ENCODE measurements around the gene ALPI.

ALPI gene

DNA sequence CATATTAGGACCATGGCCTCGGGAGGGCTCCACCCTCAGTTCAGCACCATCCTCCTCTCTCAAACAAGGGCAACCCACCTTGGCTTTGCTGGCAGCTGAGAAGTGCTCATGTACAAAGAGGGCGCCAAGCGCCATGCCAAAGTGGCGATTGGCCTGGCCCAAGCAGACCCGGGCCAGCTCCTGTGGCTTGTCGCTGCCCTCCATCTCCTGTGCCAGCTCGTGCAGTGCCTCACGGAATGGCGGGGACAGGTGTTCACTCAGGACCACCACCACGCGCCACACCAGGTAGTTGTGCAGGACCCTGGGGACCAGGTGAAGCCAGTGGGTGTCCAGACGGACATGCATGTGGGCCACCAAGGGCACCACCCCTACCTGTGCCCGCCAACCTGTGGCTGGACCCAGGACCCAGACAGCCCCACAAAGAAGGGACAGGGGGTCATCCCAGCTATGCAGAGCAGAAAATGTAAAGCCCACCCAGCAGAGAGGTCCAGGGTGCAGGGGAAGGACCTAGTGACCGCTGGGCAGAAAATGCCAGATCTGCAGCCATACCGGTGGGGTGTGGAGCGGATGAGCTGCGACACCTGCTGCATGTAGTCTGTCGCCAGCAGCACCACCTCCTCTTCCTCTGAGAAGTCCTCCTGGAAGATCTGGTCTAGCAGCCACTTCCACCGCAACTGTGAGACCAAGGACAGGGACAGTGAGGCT lies 28.1 kb downstream of the ALPI start:
- DNase-seq (ENCODE audit: low read depth in 2 of 2, low spot score in 1 of 2): no peak

DNA sequence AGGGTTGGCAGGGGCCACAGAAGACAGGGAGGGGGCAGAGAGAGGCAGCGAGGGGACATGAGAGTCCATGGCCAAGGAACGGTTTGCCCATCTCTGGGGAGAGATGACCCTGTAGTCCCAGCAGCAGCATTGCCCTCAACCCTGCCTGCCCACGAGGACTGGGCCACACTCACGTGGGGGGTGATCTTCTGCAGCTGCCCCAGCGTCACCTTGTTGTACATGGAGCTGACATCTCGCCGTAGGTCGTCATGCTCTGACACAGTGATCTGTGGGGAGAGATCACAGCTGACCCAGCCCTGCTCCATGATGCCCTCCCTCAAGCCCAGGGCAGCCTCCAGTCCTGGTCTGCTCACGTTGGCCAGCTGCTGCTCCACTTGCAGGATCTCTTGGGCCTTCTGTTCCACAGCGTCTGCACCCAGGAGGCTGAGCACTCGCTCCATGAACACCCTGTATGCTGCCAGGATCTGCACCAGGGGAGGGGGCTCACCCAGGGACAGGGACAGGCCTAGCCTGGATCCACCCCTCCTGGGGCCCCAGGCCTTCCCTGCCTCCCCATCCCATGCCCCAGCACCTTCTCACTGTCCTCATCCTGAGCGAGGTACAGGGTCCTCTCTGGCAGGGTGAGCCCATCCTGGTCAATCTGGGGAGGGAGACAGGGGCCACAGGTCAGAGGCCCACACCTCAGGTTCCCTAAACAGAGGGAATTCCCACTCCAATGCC lies 28.8 kb downstream of the ALPI start:
- DNase-seq (ENCODE audit: low read depth in 2 of 2, low spot score in 1 of 2): no peak

DNA sequence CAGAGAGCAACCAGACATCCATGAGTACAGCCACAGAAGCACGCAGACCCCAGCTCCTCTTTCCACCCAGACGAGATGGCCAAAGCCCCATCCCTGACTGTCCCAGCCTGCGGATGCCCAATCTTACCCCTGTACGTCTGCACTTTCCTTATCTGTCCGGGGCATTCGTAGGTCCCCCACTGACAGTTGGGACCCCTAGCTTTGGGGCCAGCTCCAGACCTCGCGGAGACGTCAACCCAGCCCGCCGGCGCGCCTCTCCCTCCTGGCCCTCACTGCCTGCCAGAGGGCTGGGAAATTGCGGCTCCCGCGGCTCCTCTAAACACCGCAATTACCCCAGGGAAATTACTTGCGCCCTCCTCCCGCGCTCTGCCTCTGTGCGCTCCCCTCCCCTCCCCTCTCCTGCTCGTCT lies 29.4 kb downstream of the ALPI start:
- DNase-seq (ENCODE audit: low read depth in 2 of 2, low spot score in 1 of 2): no peak

DNA sequence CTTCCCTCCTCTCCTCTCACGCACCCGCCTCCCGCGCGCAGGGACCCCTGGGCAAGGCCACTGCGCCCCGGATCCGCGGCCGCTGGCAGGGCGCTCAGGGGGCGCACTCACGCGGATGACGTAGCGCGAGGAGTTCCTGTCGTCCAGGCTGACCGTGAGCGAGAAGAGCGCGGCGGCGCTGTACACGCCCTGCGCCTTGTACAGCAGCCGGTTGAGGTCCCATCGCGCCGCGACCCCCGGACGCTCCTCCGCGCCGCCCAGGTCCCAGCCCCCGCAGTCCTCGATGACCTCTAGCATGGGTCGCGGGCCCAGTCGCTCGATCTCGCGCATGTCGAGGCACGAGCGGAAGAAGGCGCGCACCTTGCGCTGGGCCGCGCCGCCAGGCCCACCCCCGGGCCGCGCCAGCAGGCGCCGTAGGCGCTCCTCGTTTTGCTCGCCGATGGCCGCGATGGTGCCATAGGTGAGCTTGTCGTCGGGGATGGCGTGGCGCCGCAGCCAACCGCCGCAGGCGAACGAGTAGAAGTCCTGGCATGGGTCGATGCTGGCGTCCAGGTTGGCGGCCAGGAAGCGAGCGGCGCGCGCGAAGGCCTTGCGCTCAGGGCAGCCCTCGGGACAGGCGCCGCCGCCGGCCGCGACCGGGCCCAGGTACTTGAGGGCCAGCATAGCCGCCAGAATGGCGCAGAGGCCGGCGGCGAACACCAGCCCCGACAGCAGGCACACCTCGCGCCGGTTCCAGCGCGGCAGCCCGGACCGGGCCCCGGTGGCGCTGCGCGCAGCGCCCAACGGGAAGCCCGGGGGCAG lies 30.0 kb downstream of the ALPI start:
- DNase-seq (ENCODE audit: low read depth in 2 of 2, low spot score in 1 of 2): no peak

DNA sequence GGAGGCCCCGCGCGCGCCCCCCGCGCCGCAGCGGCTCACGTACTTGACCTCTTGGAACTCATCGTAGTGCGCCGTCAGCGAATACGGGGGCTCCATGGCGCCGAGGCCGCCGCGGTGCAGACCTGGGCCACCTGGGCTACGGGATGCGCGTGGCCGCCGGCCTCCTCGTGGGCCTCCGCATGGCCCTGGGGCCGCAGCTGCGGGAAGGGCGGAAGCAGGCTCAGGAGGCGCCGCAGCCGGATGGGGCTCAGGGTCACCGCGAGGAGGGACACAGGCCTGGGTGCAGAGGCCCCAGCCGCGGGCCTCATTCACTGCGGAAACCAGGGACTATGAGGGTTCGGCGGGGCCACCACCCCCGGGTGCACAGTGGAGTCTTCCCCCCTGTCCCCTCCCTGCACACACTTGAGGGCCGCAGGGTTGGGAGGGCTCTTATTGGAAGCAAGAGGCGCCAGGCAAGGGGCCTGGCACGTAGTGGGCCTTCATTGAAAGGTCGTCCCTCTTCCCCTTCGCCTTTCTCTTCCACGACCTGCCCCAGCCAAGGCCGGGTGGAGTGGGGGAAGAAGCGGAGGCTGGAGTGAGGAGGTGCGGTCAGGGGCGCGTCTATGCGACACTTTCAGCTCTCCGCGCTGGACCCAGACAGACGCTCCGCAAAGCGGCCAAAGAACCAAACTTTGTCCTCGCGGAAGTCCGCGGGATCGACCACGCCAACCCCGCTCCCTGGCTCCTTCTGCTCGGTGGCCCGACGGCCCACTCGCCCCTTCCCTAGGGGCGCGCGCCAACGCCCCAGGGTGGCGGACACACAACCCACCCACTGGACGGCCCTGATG lies 30.8 kb downstream of the ALPI start:
- DNase-seq (ENCODE audit: low read depth in 2 of 2, low spot score in 1 of 2): no peak

DNA sequence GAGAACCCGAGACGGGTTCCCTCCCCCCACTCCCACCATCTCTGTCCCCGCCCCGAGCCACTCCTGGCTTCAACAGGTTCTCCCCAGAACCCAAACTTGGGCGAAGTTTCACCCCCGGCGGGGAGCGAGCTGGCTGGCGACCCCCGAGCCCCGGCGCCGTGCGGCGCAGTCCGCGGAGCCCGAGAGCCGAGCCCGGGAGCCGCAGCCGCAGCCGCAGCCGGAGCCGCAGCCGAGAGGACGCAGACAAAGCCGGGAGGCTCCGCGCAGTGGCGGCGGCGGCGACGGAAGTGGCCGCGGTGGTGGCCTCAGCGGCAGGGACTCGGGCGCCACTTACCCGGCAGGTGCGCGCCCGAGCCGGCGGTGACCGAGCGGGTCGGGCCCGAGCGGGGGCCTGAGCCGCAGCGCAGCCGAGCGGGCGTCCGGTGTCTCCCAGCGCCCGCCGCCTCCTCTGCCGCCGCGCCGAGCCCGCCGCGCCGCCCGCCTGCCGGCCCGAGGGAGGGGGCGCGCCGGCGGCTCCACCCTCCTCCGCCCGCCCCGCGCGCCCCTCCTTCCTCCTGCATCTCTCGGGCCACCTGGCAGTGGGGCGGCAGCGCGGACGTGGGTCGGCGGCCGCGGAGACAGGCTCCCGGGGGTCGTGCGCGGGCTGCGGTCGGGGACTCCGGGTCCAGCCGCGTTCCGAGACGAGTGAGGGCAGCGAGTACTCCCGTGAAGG lies 31.6 kb downstream of the ALPI start, which contains the start of gene ECEL1:
ECEL1 (minus strand) TSS at position 450 of the 712 bp plus-strand sequence. CDS start 1,181 bp downstream, outside the sequence.
- no peak for DNase-seq (ENCODE audit: low read depth in 2 of 2, low spot score in 1 of 2)

DNA sequence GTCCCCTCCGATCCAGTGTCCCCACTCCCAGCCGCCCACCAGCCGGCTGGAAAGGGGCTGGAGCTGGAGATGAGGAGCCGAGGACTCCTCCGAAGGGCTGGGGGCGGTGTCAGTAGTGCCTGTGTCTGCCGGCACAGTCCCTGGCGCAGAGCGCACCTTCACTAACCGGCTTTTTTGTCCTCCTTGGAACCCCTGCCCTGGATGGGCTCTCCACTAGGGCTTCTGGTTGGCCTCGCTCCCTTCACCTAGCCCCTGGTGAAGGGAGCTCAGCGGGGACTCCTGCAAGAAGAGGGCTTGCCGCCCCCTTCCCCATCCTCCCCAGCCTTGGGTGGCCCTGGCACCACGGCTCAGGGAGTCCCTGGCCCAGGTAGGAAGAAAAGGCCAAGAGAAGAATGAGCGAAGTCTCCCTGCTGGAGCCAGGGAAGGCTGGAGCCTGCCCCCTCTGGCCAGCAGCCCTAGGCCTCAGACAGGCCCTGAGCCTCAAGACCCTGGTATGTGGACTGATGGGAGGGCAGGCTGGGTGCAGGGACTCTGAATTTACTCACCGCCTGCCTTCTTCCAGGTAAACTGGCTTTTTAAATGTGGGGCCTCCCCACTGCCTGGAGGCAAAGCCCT lies 32.3 kb downstream of the ALPI start:
- no peak for DNase-seq (ENCODE audit: low read depth in 2 of 2, low spot score in 1 of 2)

DNA sequence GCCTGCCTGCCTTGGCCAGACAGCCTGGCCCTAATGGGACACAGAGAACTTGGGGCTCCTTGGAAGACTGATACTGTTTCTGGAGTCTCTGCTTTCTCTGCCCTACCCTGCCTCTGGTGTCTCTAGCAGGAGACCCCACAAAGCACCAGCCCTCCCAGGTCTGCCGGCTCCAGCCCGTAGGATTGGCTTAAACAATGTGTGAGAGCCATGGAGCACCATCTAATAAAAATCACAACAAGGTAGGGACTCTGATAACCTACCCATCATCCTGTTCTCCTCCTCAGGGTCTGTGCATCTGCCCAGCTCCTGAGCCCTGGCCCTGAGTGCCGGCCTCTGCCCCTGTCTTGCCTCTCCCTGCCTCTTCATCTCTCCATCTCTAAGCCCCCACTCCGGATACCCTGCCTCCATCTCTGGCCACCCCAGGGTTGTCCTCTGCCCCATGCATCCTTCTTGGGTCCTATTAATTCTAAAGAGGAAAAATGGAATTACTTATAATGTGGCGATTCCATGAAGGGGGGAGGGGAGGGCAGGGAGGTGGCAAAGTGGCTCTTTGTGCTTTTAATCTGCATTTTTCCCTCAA lies 32.9 kb downstream of the ALPI start:
- DNase-seq (ENCODE audit: low read depth in 2 of 2, low spot score in 1 of 2): no peak

DNA sequence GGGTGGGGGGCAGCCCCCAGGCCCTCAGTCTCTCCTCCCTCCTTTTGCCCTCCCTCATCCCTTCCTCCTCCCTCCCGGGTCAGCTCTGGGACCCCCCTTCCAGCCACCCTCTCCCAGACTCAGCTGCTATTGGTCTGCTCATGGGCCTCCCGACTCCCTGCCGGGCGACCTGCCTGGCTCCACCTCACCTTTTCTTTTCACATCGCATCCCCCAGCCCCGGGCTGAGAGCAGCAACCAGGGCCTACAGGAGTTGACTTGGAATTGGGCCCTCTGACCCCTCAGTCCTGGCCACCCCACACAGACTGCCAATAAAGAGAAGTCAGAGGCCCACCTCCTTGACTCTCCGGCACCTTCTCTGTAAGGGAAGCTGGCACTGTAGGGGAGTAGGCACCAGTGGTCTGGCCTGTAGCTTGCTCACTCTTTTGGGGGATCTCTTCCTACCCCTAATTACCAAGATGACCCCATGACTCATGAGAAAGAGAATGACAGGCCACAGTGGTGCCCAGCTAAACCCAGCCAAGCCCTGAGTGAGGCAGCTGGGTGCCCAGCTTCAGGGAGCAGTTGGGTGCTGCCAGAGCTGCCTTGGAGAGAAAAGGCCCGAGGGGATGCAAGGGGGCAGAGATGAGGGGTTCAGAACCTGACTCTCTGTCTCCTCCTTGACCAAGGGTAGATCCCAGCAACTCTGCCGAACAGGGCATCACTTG lies 33.7 kb downstream of the ALPI start:
- no peak for DNase-seq (ENCODE audit: low read depth in 2 of 2, low spot score in 1 of 2)

DNA sequence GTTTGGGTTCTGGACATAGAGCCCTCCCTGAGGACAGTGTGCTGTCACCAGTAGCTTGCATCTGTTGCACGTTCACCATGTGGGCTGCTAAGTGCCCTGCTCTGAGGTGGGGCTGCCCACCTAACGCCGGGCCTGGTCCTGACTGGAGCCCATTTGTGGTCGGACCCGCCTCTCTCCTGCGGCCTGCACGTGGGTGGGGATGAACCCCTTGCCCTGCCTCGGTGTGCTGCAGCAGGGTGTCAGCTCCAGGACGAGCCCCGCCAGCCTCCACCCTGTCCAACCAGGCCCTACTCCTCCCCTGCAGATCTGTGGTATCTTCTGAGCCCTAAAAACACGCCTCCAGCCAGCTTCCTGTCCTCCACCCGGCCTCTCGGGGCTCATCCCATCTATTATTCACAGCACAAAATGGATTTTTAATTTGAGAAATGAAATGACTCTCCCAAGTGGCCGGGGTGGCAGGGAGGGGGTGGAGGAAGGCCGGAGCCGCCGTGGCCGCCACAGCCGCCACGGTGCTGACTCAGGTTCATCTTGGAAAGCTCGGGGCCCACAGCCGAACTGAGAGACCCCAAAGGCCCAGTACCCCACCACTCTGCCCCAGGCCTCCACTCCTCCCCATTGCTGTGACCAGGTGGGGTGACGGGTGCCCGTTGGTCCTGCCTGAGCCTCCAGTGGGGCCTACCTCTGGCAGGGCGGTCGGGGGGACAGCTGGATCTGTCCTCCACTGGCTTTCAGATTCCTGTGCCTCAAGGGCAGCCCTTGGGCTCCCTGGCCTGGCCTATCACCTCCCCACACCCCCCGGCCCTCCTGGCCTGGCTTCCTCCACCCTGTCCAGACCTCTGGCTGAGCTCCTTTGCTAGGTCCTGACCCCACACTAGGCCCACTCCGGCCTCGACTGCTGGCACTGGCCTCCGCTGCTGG lies 34.5 kb downstream of the ALPI start:
- no peak for DNase-seq (ENCODE audit: low read depth in 2 of 2, low spot score in 1 of 2)

DNA sequence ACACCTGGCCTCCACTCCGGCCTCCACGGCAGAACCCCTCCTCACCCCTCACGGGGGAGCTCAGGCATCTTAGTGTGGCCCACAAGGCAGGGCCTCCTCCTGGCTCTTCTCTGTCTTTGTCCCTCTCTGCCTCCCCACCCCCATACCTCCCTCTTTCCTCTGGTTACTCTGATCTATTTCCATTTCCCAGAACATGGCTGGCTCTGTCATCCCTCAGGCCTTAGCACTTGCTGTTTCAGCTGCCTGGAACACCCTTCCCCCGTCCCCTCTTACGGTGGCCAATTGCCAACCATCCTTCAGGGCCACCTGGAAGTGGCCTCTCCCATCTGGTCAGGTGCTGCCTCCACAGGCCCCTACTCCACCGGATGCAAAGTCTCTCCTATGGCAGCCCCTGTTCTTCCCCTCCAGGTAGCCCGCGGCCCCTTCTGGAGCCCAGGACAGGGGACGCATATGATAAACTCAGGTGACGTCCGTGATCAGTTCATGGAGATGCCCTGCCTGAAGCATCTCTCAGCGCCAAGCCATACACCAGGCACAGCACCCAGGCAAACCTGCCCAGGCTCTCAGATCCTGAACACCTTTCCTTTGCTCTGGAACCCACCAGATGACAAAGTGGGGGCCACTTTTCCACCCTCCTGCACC lies 35.3 kb downstream of the ALPI start:
- no peak for DNase-seq (ENCODE audit: low read depth in 2 of 2, low spot score in 1 of 2)

DNA sequence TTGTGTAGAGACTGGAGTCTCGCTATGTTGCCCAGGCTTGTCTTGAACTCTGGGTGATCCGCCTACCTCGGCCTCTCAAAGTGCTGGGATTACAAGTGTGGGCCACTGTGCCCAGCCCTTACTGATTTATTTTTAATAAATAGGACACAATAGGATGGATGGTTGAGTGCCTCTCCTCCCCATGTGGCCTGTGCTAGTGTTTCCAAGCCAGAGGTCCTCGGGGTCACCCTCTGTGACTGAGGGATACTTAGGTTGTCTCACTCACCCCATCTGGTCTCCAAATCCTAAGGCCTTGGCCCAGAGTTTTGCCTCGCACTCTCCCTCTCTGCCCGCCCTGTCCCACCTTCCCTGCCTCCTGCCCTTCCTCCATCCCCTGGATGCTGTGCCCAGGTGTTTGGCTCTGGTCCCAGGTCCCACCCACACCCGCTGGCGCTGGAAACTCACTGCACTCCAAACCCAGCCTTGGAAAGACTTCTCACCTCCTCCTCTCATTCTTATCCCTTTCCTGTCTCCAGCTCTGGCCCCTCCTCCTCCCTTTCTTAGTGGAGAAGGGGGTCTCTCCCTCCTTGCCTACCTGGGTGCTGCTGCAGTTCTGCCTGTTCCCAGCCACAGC lies 36.4 kb downstream of the ALPI start:
- no peak for DNase-seq (ENCODE audit: low read depth in 2 of 2, low spot score in 1 of 2)

DNA sequence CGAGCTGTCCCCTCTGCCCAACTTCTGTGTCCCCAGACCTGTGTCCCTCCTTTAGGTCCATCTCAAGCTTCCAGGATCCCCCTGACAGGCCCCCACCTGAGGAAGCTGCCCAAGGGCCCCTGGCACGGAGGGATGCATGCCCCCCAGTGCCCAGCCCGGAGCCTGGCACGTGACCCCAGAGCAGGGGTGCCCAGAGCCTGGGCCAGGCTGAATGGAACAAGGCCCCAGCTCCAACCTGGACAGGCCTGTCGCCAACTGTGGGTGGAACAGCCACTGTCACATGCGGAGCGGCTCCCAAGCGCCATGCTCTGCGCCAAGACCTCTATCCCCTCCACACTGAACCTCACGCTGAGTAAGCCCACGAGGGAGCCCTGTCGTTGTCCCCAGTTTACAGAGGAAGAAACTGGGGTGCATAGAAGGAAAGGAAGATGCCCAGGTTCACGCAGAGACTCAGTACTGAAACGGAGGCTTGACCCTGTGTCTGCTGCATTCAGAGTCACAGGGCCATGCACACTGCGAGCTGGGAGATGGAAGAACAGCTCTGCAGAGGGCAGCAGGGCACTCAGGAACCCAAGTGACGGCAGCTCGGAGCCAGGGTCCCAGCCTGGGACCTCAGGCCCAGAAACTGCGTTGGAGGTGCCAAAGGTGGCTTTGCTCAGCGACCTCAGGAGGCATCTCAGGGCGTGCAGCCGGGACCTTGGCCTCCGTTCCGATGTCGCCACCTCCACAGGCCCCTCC lies 37.2 kb downstream of the ALPI start:
- DNase-seq (ENCODE audit: low read depth in 2 of 2, low spot score in 1 of 2): no peak

DNA sequence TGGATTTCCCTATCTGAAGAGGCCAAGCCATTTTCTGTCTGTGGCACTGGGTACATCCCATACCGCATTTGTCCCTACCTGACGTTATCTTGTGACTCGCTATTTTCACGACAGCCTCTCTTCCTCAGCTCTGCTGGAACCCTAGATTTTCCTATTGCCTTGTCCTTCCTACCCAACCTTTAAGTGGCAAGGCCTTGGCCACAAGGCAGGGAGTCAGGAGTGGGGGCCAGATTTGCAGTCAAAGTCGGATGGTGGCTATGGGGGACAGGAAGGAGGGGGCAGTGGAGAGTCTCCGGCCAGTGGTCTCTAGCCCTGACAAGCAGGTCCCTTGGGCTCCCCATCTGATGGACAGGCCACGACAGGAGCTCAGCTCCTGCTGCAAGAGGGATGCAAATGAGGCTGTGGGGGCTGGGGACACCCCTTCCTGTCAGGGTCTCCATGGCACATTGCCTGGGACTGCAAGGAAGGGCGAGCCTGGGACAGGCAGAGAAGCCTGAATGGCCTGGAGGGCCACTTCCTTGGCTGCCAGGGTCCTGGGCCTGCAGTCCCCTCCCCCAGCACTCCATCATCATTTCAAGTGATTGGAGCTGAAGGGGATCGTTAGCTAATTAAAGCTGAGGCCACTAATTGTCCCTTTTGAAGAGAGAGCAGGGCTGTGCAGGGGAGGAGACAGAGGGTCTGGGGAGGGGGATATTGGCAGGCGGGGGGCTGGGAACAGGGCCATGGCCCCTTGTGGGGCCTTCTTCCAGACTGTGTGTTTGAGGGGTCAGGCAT lies 37.9 kb downstream of the ALPI start:
- DNase-seq (ENCODE audit: low read depth in 2 of 2, low spot score in 1 of 2): no peak

DNA sequence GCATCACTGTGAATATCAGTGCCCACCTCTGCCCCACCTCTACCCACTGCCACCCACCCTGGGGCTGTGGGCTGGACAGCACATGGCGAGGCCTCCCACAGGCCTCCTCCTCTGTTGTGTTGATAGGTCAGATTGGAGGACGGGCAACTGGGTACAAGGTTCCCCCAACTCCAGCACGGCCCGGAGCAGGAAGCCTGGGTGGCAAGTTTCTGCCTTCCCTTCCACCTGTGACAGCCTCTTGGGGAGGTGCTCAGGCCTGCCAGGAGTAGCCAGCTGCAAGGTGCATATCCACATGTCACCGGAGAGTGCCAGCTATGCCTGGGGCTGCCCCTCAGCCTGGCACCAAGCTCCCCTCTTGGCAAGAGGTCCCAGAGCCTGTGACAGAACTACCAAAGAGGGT lies 38.6 kb downstream of the ALPI start:
- no peak for DNase-seq (ENCODE audit: low read depth in 2 of 2, low spot score in 1 of 2)

DNA sequence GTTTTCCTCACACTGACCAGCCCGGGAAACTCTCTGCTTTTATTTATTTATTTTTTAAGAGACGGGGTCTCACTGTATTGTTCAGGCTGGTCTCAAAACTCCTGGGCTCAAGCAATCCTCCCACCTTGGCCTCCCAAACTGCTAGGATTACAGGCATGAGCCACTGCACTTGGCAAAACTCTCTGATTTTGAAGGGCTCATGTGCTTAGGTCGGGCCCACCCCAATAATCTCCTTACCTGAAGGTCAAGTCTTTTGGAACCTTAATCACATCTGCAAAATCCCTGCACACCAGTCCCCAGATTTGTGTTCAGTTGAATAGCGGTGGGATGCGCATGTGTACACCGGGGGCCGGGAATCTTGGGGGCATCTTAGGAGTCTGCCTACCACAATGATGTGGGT lies 39.3 kb downstream of the ALPI start:
- DNase-seq (ENCODE audit: low read depth in 2 of 2, low spot score in 1 of 2): no peak
